ENCODE results near the gene SLC46A3.

- TF ChIP-seq CTCF (conservative IDR thresholded peaks at IDR 0.05; ENCODE audit: low read length) (no peak), EZH2phosphoT487 (IDR thresholded peaks at IDR 0.05; ENCODE audit: borderline replicate concordance, low read depth, low read length) (no peak)
These were observed 5.0 kb upstream of the SLC46A3 start for GRCh38 chr13:28723806-28724205.
